ENCODE data around the gene SNN.

Gene SNN

DNA sequence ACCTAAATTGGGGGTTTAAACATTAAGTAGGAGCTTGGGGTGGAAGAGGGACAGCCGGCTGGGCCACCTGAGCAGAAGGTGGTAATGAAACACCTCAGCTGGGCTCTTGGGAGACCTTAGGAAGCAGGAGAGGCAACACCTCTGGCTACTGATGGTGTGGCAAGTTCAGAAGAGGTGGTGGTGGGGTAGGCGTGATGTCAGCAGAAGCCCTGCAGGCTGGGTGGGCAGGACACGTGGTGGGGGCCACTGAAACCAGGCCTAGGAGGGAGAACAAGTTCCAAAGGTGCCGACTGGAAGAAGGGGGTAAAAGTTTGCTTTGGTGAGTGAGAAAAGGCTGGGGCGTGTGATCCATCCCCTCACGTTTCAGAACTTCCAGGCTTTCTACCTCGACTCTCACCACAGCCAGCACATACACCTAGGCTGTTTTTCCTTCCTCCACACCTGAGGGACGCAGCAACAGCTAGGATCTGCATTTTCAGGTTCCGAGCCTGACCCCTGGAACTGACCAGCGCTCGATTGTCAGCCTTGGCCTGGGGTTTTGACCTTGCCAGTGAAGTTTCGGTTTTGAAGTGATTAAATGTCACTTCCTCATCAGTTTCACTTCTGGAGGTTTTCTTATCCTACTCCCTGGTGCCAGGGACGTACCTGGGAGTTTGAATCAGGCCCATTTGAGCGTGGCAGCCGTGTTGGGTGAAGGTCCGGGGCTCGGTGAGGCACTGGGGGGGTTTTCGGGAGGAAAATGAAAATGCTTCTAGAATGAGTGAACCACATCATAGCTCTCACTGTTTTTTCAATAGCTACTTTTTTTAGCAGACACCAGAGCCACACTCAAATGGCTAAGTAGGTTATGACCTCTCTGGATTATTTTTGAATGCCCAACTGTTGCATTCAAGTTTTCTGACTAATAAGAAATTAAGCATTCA is 10.0 kb downstream of the SNN start:
- no peak for DNase-seq (ENCODE audit: low read depth in 2 of 2, low spot score in 1 of 2)

DNA sequence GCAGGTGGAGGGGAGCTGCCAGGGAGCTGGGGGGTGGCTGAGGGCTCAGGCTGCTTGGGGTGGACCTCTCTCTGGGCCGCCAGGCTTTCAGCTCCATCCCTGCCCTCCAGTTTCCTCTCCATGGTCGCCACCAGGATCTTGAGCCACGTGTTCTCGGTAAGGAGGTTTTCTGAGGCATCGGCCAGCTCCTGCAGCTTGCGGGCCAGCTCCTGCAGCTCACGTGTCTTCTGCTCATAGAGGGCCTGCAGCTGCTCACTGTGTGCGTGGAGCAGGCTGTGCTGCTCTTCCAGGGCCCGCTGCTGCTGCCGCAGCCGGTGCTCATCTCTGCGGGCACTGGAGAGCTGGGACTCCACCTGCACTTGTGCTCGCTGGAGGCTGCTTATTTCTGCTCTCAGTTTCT is 11.0 kb downstream of the SNN start:
- no peak for DNase-seq (ENCODE audit: low read depth in 2 of 2, low spot score in 1 of 2)

DNA sequence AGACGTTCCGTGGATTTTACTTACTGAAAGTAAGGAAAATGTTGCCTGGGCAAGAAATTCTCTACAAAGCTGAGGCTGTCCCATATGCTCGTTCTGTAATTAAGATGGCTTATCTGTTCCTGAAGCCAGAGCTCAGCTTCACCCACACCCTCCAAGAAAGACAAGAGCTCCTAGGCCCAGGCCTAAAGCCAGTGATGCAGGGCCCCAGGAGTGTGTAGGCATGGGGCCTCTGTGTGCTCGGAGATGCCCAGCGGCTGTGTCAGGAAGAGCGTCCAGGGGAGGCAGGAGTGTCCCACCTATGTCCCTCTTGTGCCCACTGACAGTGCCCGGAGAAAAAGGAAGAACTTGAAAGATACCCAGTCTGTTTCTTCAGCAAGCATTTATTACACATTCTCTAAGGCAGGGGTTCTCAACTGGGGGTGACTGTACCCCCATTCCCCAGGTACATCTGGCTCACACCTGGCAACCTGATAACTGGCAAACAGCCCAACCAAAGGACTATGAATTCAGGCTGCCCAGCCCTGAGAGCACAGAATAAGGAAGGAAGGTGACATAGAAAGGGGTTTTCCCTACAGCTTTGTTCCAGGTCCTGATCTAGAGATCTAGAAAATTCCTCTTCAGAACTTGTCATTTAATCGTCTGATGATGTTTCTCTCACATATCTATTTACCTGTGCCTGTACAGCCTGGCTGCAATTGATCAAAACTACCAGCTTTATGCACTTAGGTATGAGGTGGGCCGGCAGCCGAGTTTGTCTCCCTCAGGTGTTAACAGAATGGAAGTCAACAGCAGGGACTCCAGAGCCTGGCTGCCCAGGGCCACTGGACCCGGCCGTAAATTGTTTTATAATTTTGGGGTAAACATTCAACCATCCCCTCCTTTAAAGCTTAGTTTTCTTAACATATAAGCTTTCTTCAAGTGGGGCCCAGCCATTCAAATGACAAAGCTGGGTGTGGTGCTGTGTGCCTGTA is 12.0 kb downstream of the SNN start:
- no peak for DNase-seq (ENCODE audit: low read depth in 2 of 2, low spot score in 1 of 2)

GRCh38 chr16:11681556-11681955 is 13.3 kb downstream of the SNN start:
- no peak for DNase-seq (ENCODE audit: low read depth in 2 of 2, low spot score in 1 of 2)

DNA sequence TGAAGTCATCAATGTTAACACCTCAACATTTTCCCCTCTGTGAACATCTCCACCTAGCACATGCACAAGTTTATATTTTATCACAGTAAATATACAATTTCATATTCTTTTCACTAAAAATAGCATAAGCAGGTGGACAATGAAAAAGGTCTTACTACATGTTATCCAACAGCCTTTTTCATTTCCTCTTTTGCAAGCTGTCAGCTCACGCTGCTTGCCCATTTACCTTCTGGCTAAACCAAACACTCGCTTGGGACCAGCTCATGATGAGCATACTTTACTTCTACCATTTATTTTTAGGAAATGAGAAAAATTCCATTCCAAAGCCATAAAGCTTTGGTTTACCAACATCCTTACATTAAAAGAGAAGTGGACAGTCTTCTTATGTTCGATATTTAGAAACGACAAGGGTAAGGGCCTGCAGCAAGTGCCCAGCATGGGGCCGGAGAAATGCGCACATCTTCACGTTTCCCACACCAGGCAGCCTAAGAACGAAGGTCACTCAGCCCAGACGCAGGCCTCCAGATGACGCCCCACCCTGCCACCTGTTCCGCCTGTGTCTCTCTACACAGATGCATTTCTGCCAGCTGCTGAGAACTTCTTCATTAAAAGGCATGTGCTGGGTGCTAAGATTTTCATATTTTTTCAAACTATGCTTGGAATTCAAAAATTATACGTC is 13.9 kb downstream of the SNN start:
- no peak for DNase-seq (ENCODE audit: low read depth in 2 of 2, low spot score in 1 of 2)

- DNase-seq (ENCODE audit: low read depth in 2 of 2, low spot score in 1 of 2) = no peak
Observed at GRCh38 chr16:11682655-11683096, 14.4 kb downstream of the SNN start.

GRCh38 chr16:11683145-11683544 is 14.9 kb downstream of the SNN start:
- DNase-seq (ENCODE audit: low read depth in 2 of 2, low spot score in 1 of 2) = no peak

DNA sequence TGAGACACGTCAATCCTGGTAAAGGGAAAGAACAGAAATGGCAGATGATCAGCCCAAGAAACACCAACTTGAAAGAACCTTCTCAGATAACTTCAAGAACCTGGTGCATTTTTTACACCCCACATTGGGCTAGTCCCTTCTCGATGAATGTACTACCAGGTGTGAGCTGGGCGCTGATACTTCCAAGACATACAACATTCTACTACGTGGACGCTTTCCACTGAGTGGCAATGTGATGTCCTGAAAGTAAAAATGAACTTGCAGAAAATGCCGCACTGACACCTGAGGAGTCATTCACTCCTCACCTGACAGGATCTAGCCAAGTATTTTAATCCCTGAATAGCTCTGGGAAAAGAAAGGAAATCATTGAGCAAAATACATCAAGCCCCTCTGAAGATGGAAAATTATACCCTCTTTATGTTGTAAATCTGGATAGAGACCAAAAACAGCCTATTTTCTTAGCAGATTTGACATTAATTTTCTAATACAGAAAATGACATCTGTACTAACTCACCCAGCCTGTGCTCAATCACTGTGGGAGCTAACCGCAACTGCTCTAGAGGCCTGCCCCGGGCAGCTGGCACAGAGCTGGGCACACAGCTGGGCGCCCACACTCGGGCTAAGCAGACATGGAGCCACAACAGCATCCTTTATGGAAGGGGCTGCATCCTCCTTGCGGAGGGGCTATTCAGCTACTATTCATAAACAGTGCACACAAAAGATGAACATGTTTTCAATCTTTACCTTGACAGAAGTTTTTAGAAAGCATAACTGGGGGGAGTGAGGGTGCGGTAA is 16.2 kb downstream of the SNN start:
- no peak for DNase-seq (ENCODE audit: low read depth in 2 of 2, low spot score in 1 of 2)

DNA sequence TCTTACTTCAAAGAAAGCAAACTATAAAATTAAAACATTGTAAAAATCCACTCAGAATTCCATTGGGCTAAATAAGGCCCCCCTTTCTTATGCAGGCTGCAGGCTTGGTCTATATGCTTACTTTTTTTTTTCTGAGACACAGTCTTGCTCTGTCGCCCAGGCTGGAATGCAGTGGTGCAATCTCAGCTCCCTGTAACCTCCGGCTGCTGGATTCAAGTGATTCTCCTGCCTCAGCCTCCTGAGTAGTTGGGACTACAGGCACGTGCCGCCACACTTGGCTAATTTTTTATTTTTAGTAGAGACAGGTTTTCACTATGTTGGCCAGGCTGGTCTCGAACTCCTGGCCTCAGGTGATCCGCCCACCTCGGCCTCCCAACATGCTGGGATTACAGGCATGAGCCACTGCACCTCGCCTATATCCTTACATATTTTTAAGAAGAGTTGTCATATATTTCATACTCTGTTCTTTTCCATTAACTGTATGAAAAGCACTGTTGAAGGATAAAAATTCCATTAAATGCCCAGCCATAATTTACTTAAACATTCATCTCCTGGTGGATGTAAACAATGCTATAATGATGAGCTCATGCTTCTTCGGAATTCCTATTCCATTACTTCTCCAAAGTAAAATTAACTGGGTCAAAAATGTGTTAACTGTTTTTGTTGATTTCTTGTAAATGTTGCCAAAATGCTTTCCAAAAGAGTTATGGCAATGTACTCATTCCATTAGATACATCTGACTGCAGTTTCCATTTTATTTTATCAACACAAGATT is 17.8 kb downstream of the SNN start:
- DNase-seq (ENCODE audit: low read depth in 2 of 2, low spot score in 1 of 2) = no peak

GRCh38 chr16:11686713-11687380 is 18.6 kb downstream of the SNN start:
- DNase-seq (ENCODE audit: low read depth in 2 of 2, low spot score in 1 of 2) = no peak

GRCh38 chr16:11687601-11688519 is 19.6 kb downstream of the SNN start:
- DNase-seq (ENCODE audit: low read depth in 2 of 2, low spot score in 1 of 2) = no peak

- DNase-seq (ENCODE audit: low read depth in 2 of 2, low spot score in 1 of 2) = no peak
Observed at GRCh38 chr16:11688520-11688886, 20.2 kb downstream of the SNN start.

- DNase-seq (ENCODE audit: low read depth in 2 of 2, low spot score in 1 of 2) = no peak
Observed at GRCh38 chr16:11689031-11689840, 21.0 kb downstream of the SNN start.

- DNase-seq (ENCODE audit: low read depth in 2 of 2, low spot score in 1 of 2) = no peak
Observed at GRCh38 chr16:11691235-11691634, 23.0 kb downstream of the SNN start.

GRCh38 chr16:11691771-11692170 is 23.5 kb downstream of the SNN start:
- DNase-seq (ENCODE audit: low read depth in 2 of 2, low spot score in 1 of 2) = no peak

- no peak for DNase-seq (ENCODE audit: low read depth in 2 of 2, low spot score in 1 of 2)
Observed at GRCh38 chr16:11692171-11692570, 23.9 kb downstream of the SNN start.

GRCh38 chr16:11692651-11693050 is 24.4 kb downstream of the SNN start:
- no peak for DNase-seq (ENCODE audit: low read depth in 2 of 2, low spot score in 1 of 2)

Data from stimulated activated CD8-positive, alpha-beta memory T cell treated with anti-CD3 and anti-CD28 coated beads, Interleukin-4, amount 100 ng/mL, for 1 hour (primary cell).